Measurements from ENCODE around the gene MRS2. TPM values are rescaled to one million over a fixed set of nuclear protein-coding genes. Genes with fewer than 3 reads are reported as not detected.

The MRS2 gene
- total RNA-seq, 1 donor from 2014 or later = 21.3 TPM

GRCh38 chr6:24431045-24431451 lies 28.3 kb downstream of the MRS2 start:
- no peaks in the 10 kb centered on the region for H3K27me3 ChIP-seq
- intact Hi-C loops (cut with DNase I) = no loop called here
- no peak overlapping the region for H3K27ac ChIP-seq
- TF ChIP-seq CTCF (IDR thresholded peaks at IDR 0.05) = peak; percentile 78
- no peaks in the 10 kb centered on the region for H3K4me1 ChIP-seq
- ATAC-seq = peak; percentile 89
- no peak for DNase-seq
- H3K36me3 ChIP-seq = peaks cover 12% of the 10 kb centered on the region
- H3K4me3 ChIP-seq = no peak overlapping the region
- no peaks in the 10 kb centered on the region for H3K9me3 ChIP-seq

GRCh38 chr6:24432611-24433010 lies 29.9 kb downstream of the MRS2 start:
- Histone ChIP-seq H3K27me3 (no peaks in the 10 kb centered on the region), H3K4me3 (no peak overlapping the region), H3K36me3 (no peaks in the 10 kb centered on the region), H3K27ac (no peak overlapping the region), H3K4me1 (no peaks in the 10 kb centered on the region), H3K9me3 (no peaks in the 10 kb centered on the region)
- ATAC-seq (no peak), DNase-seq (no peak)
- TF ChIP-seq CTCF (IDR thresholded peaks at IDR 0.05) = no peak
- intact Hi-C loops (cut with DNase I) = no loop called here

- TF ChIP-seq CTCF (IDR thresholded peaks at IDR 0.05) = no peak
- no peak overlapping the region for H3K4me3 ChIP-seq
- no peaks in the 10 kb centered on the region for H3K36me3 ChIP-seq
- no peaks in the 10 kb centered on the region for H3K27me3 ChIP-seq
- ATAC-seq (no peak), DNase-seq (no peak)
- H3K27ac ChIP-seq = no peak overlapping the region
- no peaks in the 10 kb centered on the region for H3K4me1 ChIP-seq
- H3K9me3 ChIP-seq = no peaks in the 10 kb centered on the region
- intact Hi-C loops (cut with DNase I) = no loop called here
Measured at GRCh38 chr6:24436979-24437378, 34.2 kb downstream of the MRS2 start.

- TF ChIP-seq CTCF (IDR thresholded peaks at IDR 0.05) = no peak
- H3K4me1 ChIP-seq = no peaks in the 10 kb centered on the region
- DNase-seq (no peak), ATAC-seq (no peak)
- H3K27me3 ChIP-seq = no peaks in the 10 kb centered on the region
- intact Hi-C loops (cut with DNase I) = no loop called here
- H3K27ac ChIP-seq = no peak overlapping the region
- H3K9me3 ChIP-seq = no peaks in the 10 kb centered on the region
- H3K4me3 ChIP-seq = no peak overlapping the region
- H3K36me3 ChIP-seq = no peaks in the 10 kb centered on the region
Measured at GRCh38 chr6:24439858-24440539, 37.3 kb downstream of the MRS2 start.

GRCh38 chr6:24440897-24441598 lies 38.3 kb downstream of the MRS2 start:
- DNase-seq (no peak), ATAC-seq (no peak)
- H3K36me3 ChIP-seq = no peaks in the 10 kb centered on the region
- H3K4me3 ChIP-seq = no peak overlapping the region
- intact Hi-C loops (cut with DNase I) = no loop called here
- no peaks in the 10 kb centered on the region for H3K4me1 ChIP-seq
- H3K27ac ChIP-seq = no peak overlapping the region
- no peaks in the 10 kb centered on the region for H3K27me3 ChIP-seq
- no peaks in the 10 kb centered on the region for H3K9me3 ChIP-seq
- TF ChIP-seq CTCF (IDR thresholded peaks at IDR 0.05) = no peak
